Lower leg skin (tissue), 3 donors: ENCODE data around the gene PACS2.

ENCODE experiments used
- CTCF ChIP-seq, 3 donors: fragments of 450-650 bp; IDR thresholded peaks; one replicate each; pipeline ENCODE4 v1.5.1; 2016; ENCODE audit warnings: antibody characterized with exemption in 3 of 3, mild to moderate bottlenecking in 3 of 3, moderate library complexity in 2 of 3
- POLR2A ChIP-seq, 2 donors: fragments of 450-650 bp; IDR thresholded peaks; one replicate each; pipeline ENCODE4 v1.6.1; 2016 to 2017; ENCODE audit warnings: antibody characterized with exemption in 2 of 2, mild to moderate bottlenecking in 1 of 2, moderate library complexity in 1 of 2

- TF ChIP-seq CTCF (IDR thresholded peaks at IDR 0.05) (no peak), POLR2A (IDR thresholded peaks at IDR 0.05) (no peak)
These were observed 43.2 kb upstream of the PACS2 start for GRCh38 chr14:105271224-105271890.
